ENCODE results near the gene SLC2A4. TPM values are rescaled to one million over a fixed set of nuclear protein-coding genes. Genes with fewer than 3 reads are reported as not detected.
"Not testable (repeated sequence)": the region's sequence is repeated elsewhere in the genome, so short reads cannot be mapped to it uniquely, and the experiment has no call there.

The SLC2A4 gene
- total RNA-seq, 4 donors from 2014 or later = 1.8 to 25.9 (median 12.6) TPM

DNA sequence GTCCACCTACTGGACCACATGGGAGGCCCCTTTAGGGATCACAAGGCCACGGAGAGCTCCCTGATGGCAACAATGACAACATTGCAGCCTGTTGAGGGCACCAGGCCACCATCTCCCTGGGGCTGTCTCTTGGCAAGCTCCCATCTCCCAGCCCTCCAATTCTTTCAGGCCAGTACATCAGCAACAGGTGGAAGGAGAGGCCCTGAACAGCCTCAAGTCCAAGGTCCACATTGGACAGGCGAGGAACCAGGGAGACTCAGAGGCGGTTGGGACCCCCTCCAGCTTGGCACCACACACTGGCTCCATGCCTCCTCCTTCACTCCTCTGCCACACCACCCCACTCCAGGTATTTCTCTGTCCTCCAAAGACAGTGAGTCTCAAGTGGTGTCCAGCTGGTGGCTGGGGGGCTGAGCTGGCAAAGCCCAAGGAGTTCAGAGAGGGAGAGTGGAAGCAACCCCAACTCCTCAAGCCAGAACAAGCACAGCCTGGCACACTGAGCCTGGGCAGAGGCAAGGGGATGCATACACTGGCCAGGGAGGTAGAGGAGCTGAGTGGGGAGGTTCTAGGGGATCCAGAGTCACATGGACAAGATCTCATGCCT, 53.5 kb downstream of the SLC2A4 start:
- no peaks in the 10 kb centered on the region for H3K27me3 ChIP-seq
- no peak overlapping the region for H3K27ac ChIP-seq
- DNase-seq = peak in 1 of 2 donors; percentile 13
- no peak overlapping the region for H3K4me3 ChIP-seq
- TF ChIP-seq POLR2A (IDR thresholded peaks at IDR 0.05) = no peak
- no peak for TF ChIP-seq CTCF (IDR thresholded peaks at IDR 0.05)
- no peaks in the 10 kb centered on the region for H3K36me3 ChIP-seq
- intact Hi-C loops (cut with DNase I; ENCODE audit: low total_unique reads) = no loop called here
- H3K9me3 ChIP-seq = no peaks in the 10 kb centered on the region
- H3K4me1 ChIP-seq = no peaks in the 10 kb centered on the region

DNA sequence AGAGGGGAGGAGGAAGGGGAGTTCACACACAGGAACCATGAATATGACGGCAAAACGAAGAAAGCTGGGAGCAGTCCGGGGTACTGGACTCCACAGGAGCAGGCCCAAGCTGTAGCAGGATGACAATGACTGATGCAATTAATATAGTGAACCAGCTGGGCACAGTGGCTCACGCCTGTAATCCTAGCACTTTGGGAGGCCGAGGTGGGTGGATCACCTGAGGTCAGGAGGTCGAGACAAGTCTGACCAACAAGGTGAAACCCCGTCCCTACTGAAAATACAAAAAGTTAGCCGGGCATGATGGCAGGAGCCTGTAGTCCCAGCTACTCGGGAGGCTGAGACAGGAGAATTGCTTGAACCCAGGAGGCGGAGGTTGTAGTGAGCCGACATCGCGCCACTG, 54.2 kb downstream of the SLC2A4 start:
- intact Hi-C loops (cut with DNase I; ENCODE audit: low total_unique reads); H3K4me1 ChIP-seq; H3K27me3 ChIP-seq; H3K27ac ChIP-seq; DNase-seq; H3K9me3 ChIP-seq; H3K36me3 ChIP-seq; H3K4me3 ChIP-seq: not testable (repeated sequence)

- Histone ChIP-seq H3K36me3 (no peaks in the 10 kb centered on the region), H3K27ac (no peak within 1 kb of the TSS), H3K4me3 (no peak within 1 kb of the TSS), H3K9me3 (no peaks in the 10 kb centered on the region), H3K27me3 (no peaks in the 10 kb centered on the region), H3K4me1 (no peaks in the 10 kb centered on the region)
- TF ChIP-seq POLR2A (IDR thresholded peaks at IDR 0.05) (no peak), CTCF (IDR thresholded peaks at IDR 0.05) (no peak)
- intact Hi-C loops (cut with DNase I; ENCODE audit: low total_unique reads) = no loop called here
- no peak for DNase-seq
Measured at GRCh38 chr17:7336240-7337175, 55.0 kb downstream of the SLC2A4 start, which contains the start of gene ACAP1. TSS of gene ACAP1 (plus strand) at chr17:7336529. CDS start at chr17:7336735, 206 bp downstream.

- intact Hi-C loops (cut with DNase I; ENCODE audit: low total_unique reads); H3K9me3 ChIP-seq; DNase-seq; H3K36me3 ChIP-seq; H3K4me1 ChIP-seq; H3K27ac ChIP-seq; H3K4me3 ChIP-seq; H3K27me3 ChIP-seq: not testable (repeated sequence)
Measured at GRCh38 chr17:7337600-7337999, 56.1 kb downstream of the SLC2A4 start.

Small RNA genes lying within 50 kb of the gene (small RNA-seq; reads per million reads assigned to genes)
- gene AC026954.2 = not detected
- not detected for gene RF00019

Other genes with a start within 250 kb of the SLC2A4 start
- gene SLC16A13, start 245.7 kb upstream of the SLC2A4 start, total RNA-seq = 1 to 10 TPM in 1 of 4 donors, under 1 TPM in 1, not detected in 2; 0.51 to 3.4 TPM
- 1 to 10 TPM in 1 of 4 donors, under 1 TPM in 3; 0.14 to 10.0 (median 0.85) TPM for gene SLC16A11, start 237.6 kb upstream of the SLC2A4 start, total RNA-seq
- gene CLEC10A, start 201.5 kb upstream of the SLC2A4 start, total RNA-seq = 1 to 10 TPM in 2 of 4 donors, not detected in 2; 1.5 to 3.5 TPM
- not detected for gene ASGR2, start 166.9 kb upstream of the SLC2A4 start, total RNA-seq
- 1 to 10 TPM in 2 of 4 donors, under 1 TPM in 1, not detected in 1; 0.77 to 3.2 (median 1.8) TPM for gene ASGR1, start 102.3 kb upstream of the SLC2A4 start, total RNA-seq
- gene DLG4, start 61.9 kb upstream of the SLC2A4 start, total RNA-seq = 10 to 100 TPM; 22.8 to 64.0 (median 48.4) TPM
- gene ACADVL, start 61.8 kb upstream of the SLC2A4 start, total RNA-seq = 100 to 1,000 TPM; 167 to 800 (median 399) TPM
- 10 to 100 TPM in 3 of 4 donors, 1 to 10 TPM in 1; 5.1 to 83.2 (median 53.5) TPM for gene DVL2, start 47.2 kb upstream of the SLC2A4 start, total RNA-seq
- gene PHF23, start 42.3 kb upstream of the SLC2A4 start, total RNA-seq = 10 to 100 TPM in 3 of 4 donors, 1 to 10 TPM in 1; 9.7 to 68.1 (median 29.7) TPM
- gene GABARAP, start 39.3 kb upstream of the SLC2A4 start, total RNA-seq = 100 to 1,000 TPM; 220 to 467 (median 366) TPM
- gene CTDNEP1, start 30.0 kb upstream of the SLC2A4 start, total RNA-seq = 100 to 1,000 TPM in 1 of 4 donors, 10 to 100 TPM in 3; 13.8 to 115 (median 37.2) TPM
- 10 to 100 TPM; 41.9 to 65.6 (median 51.3) TPM for gene ELP5, start 29.5 kb upstream of the SLC2A4 start, total RNA-seq
- gene CLDN7, start 19.2 kb upstream of the SLC2A4 start, total RNA-seq = 10 to 100 TPM in 1 of 4 donors, under 1 TPM in 3; 0.29 to 24.4 (median 0.68) TPM
- 1 to 10 TPM in 2 of 4 donors, not detected in 2; 2.4 to 4.4 TPM for gene YBX2, start 12.9 kb downstream of the SLC2A4 start, total RNA-seq
- gene EIF5A, start 25.9 kb downstream of the SLC2A4 start, total RNA-seq = 100 to 1,000 TPM in 3 of 4 donors, 10 to 100 TPM in 1; 75.3 to 219 (median 198) TPM
- 10 to 100 TPM; 34.0 to 68.3 (median 43.9) TPM for gene GPS2, start 33.6 kb downstream of the SLC2A4 start, total RNA-seq
- 10 to 100 TPM; 12.4 to 64.7 (median 34.1) TPM for gene NEURL4, start 47.6 kb downstream of the SLC2A4 start, total RNA-seq
- 10 to 100 TPM in 1 of 4 donors, 1 to 10 TPM in 2, under 1 TPM in 1; 0.29 to 11.2 (median 1.7) TPM for gene ACAP1, start 54.8 kb downstream of the SLC2A4 start, total RNA-seq
- gene KCTD11, start 70.4 kb downstream of the SLC2A4 start, total RNA-seq = 10 to 100 TPM in 1 of 4 donors, 1 to 10 TPM in 3; 2.6 to 14.7 (median 7.2) TPM
- not detected for gene TMEM95, start 73.4 kb downstream of the SLC2A4 start, total RNA-seq
- 1 to 10 TPM in 3 of 4 donors, under 1 TPM in 1; 0.26 to 9.2 (median 1.8) TPM for gene TNK1, start 99.4 kb downstream of the SLC2A4 start, total RNA-seq
- gene PLSCR3, start 112.8 kb downstream of the SLC2A4 start, total RNA-seq = 10 to 100 TPM in 3 of 4 donors, under 1 TPM in 1; 0.77 to 42.6 (median 17.6) TPM
- 100 to 1,000 TPM in 3 of 4 donors, 10 to 100 TPM in 1; 26.0 to 131 (median 115) TPM for gene TMEM256, start 122.4 kb downstream of the SLC2A4 start, total RNA-seq
- 10 to 100 TPM; 14.2 to 81.9 (median 19.7) TPM for gene NLGN2, start 126.1 kb downstream of the SLC2A4 start, total RNA-seq
- gene SPEM1, start 138.6 kb downstream of the SLC2A4 start, total RNA-seq = not detected
- not detected for gene SPEM2, start 143.9 kb downstream of the SLC2A4 start, total RNA-seq
- not detected for gene SPEM3, start 147.1 kb downstream of the SLC2A4 start, total RNA-seq
- 1 to 10 TPM in 2 of 4 donors, under 1 TPM in 1, not detected in 1; 0.29 to 2.8 (median 2.0) TPM for gene TMEM102, start 153.7 kb downstream of the SLC2A4 start, total RNA-seq
- 10 to 100 TPM in 1 of 4 donors, 1 to 10 TPM in 2, not detected in 1; 2.8 to 17.9 (median 6.2) TPM for gene FGF11, start 157.8 kb downstream of the SLC2A4 start, total RNA-seq
- gene CHRNB1, start 163.3 kb downstream of the SLC2A4 start, total RNA-seq = 10 to 100 TPM in 2 of 4 donors, 1 to 10 TPM in 2; 3.2 to 16.9 (median 10.9) TPM
- gene ZBTB4, start 197.9 kb downstream of the SLC2A4 start, total RNA-seq = 100 to 1,000 TPM in 1 of 4 donors, 10 to 100 TPM in 3; 22.7 to 116 (median 39.2) TPM
- not detected for gene SLC35G6, start 199.7 kb downstream of the SLC2A4 start, total RNA-seq
- 100 to 1,000 TPM in 2 of 4 donors, 10 to 100 TPM in 2; 19.7 to 167 (median 77.6) TPM for gene POLR2A, start 202.6 kb downstream of the SLC2A4 start, total RNA-seq